ENCODE data around the gene PTGFRN.

PTGFRN gene

DNA sequence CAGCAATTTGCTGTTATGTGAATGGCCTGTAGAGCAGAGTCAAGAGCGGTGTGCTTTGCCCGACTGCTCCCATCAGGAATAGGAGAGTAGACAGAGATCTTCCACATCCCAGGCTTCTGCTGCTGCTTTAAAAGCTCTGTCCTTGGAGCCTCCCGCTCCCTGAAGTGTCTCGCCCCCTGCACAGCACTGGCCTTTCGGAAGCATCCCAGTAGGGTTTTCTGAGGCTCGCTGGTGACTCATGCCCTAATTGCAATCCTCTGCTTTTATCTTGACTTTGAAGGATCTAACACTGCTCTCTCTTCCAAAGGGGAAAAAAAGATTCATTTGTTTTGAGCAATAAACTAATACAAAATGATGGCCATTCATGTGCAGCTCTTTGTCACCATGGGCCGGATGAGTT is 78.5 kb downstream of the PTGFRN start:
- TF ChIP-seq POLR2AphosphoS5 (IDR thresholded peaks at IDR 0.05; ENCODE audit: low read depth): no peak
- TF ChIP-seq, protein P1, sequence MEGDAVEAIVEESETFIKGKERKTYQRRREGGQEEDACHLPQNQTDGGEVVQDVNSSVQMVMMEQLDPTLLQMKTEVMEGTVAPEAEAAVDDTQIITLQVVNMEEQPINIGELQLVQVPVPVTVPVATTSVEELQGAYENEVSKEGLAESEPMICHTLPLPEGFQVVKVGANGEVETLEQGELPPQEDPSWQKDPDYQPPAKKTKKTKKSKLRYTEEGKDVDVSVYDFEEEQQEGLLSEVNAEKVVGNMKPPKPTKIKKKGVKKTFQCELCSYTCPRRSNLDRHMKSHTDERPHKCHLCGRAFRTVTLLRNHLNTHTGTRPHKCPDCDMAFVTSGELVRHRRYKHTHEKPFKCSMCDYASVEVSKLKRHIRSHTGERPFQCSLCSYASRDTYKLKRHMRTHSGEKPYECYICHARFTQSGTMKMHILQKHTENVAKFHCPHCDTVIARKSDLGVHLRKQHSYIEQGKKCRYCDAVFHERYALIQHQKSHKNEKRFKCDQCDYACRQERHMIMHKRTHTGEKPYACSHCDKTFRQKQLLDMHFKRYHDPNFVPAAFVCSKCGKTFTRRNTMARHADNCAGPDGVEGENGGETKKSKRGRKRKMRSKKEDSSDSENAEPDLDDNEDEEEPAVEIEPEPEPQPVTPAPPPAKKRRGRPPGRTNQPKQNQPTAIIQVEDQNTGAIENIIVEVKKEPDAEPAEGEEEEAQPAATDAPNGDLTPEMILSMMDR (IDR thresholded peaks at IDR 0.05; ENCODE audit: insufficient read depth, low read length): no peak
- TF ChIP-seq SPI1 (IDR thresholded peaks at IDR 0.05; ENCODE audit: borderline replicate concordance, low read depth): no peak
- TF ChIP-seq GABPA (IDR thresholded peaks at IDR 0.05; ENCODE audit: low read depth): no peak
- TF ChIP-seq, protein P2, sequence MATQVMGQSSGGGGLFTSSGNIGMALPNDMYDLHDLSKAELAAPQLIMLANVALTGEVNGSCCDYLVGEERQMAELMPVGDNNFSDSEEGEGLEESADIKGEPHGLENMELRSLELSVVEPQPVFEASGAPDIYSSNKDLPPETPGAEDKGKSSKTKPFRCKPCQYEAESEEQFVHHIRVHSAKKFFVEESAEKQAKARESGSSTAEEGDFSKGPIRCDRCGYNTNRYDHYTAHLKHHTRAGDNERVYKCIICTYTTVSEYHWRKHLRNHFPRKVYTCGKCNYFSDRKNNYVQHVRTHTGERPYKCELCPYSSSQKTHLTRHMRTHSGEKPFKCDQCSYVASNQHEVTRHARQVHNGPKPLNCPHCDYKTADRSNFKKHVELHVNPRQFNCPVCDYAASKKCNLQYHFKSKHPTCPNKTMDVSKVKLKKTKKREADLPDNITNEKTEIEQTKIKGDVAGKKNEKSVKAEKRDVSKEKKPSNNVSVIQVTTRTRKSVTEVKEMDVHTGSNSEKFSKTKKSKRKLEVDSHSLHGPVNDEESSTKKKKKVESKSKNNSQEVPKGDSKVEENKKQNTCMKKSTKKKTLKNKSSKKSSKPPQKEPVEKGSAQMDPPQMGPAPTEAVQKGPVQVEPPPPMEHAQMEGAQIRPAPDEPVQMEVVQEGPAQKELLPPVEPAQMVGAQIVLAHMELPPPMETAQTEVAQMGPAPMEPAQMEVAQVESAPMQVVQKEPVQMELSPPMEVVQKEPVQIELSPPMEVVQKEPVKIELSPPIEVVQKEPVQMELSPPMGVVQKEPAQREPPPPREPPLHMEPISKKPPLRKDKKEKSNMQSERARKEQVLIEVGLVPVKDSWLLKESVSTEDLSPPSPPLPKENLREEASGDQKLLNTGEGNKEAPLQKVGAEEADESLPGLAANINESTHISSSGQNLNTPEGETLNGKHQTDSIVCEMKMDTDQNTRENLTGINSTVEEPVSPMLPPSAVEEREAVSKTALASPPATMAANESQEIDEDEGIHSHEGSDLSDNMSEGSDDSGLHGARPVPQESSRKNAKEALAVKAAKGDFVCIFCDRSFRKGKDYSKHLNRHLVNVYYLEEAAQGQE (IDR thresholded peaks at IDR 0.05; ENCODE audit: insufficient replicate concordance, low read depth): no peak
- Histone ChIP-seq H3K27ac (replicated peaks) (no peak overlapping the region), H3K4me3 (replicated peaks; ENCODE audit: insufficient read depth, low read length) (no peak overlapping the region), H3K27me3 (ENCODE audit: insufficient read depth, poor library complexity, severe bottlenecking) (no peaks in the 10 kb centered on the region)
- DNase-seq (ENCODE audit: low read depth in 1 of 2, low spot score in 1 of 2): no peak

DNA sequence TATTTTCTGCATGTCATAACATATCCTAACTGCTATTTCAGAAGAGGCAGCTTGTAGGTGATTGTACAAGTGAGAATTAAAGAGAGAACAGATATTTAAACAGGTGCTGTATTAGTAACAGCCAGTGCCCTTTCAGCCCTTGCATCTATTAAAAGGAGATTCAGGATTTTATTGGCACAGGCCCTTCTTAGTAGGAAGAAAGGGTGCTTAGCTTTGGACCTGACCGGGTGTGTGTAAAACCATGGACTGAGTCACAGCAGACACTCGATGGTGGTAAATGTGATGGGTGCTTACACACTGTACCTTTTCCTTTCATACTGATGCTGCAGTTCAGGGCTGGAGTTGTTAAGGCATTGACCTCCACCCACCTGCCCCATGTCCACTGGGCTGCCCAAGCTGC is 79.2 kb downstream of the PTGFRN start:
- H3K27me3 ChIP-seq (ENCODE audit: insufficient read depth, poor library complexity, severe bottlenecking): no peaks in the 10 kb centered on the region
- no peak overlapping the region for H3K4me3 ChIP-seq (replicated peaks; ENCODE audit: insufficient read depth, low read length)
- no peak overlapping the region for H3K27ac ChIP-seq (replicated peaks)
- no peak for DNase-seq (ENCODE audit: low read depth in 1 of 2, low spot score in 1 of 2)
- TF ChIP-seq GABPA (IDR thresholded peaks at IDR 0.05; ENCODE audit: low read depth) (no peak), POLR2AphosphoS5 (IDR thresholded peaks at IDR 0.05; ENCODE audit: low read depth) (no peak), SPI1 (IDR thresholded peaks at IDR 0.05; ENCODE audit: borderline replicate concordance, low read depth) (no peak)
- TF ChIP-seq, protein P1 (IDR thresholded peaks at IDR 0.05; ENCODE audit: insufficient read depth, low read length): no peak
- TF ChIP-seq, protein P2 (IDR thresholded peaks at IDR 0.05; ENCODE audit: insufficient replicate concordance, low read depth): no peak

DNA sequence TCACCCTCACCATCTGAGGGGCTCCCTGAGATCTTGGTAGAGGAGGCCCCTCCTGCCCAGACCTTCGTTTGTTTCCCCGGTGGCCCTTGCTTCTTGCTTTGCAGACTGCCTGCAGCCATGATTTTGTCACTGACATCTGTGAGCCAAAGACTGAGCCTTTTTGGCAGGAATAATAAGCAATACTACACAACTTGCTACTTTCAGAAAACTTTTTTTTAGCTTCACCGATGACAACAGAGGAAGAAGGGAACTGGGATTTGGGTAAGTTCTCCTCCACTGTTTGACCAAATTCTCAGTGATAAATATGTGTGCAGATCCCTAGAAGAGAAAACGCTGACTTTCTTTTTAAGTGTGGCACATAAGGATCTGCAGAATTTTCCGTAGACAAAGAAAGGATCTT is 80.1 kb downstream of the PTGFRN start:
- Histone ChIP-seq H3K4me3 (replicated peaks; ENCODE audit: insufficient read depth, low read length) (no peak overlapping the region), H3K27ac (replicated peaks) (peak overlapping the region; percentile 75), H3K27me3 (ENCODE audit: insufficient read depth, poor library complexity, severe bottlenecking) (no peaks in the 10 kb centered on the region)
- no peak for TF ChIP-seq SPI1 (IDR thresholded peaks at IDR 0.05; ENCODE audit: borderline replicate concordance, low read depth)
- TF ChIP-seq, protein P1 (IDR thresholded peaks at IDR 0.05; ENCODE audit: insufficient read depth, low read length): no peak
- peak in 1 of 2 experiments; percentile 43 for DNase-seq (ENCODE audit: low read depth in 1 of 2, low spot score in 1 of 2)

DNA sequence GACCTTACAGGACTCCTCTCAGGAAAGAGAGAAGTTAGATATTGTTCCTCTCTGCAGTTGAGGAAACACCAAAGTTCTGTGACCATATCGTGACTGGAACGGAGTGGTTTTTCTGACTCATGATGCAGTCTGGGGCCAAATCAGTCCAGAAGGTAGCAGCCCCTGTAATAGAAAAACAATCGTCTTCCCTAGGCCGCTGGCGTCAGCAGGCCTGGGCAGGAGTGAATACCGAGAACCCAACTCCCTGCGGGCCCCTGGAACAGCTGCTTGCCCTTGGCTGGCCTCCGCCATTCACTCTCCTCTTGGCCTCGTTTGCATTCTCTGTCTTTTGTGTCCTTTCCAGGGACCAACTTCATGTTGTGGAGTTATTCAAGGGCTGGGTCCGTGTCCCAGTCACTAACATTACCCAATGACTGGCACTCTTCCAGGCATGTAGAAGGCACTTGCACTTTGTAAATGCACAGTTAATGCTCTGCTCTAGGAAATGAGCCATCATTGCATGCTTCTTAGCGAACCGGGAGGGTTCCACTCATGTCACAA is 81.0 kb downstream of the PTGFRN start:
- Histone ChIP-seq H3K27ac (replicated peaks) (peak overlapping the region; percentile 75), H3K4me3 (replicated peaks; ENCODE audit: insufficient read depth, low read length) (no peak overlapping the region), H3K27me3 (ENCODE audit: insufficient read depth, poor library complexity, severe bottlenecking) (no peaks in the 10 kb centered on the region)
- peak; percentile 82 to 93 for DNase-seq (ENCODE audit: low read depth in 1 of 2, low spot score in 1 of 2)
- peak; percentile 42; the same call in 1 of the 2 replicates for TF ChIP-seq SPI1 (IDR thresholded peaks at IDR 0.05; ENCODE audit: borderline replicate concordance, low read depth)
- TF ChIP-seq POLR2AphosphoS5 (IDR thresholded peaks at IDR 0.05; ENCODE audit: low read depth): peak; percentile 83
- TF ChIP-seq, protein P1 (IDR thresholded peaks at IDR 0.05; ENCODE audit: insufficient read depth, low read length): no peak
- TF ChIP-seq GABPA (IDR thresholded peaks at IDR 0.05; ENCODE audit: low read depth): no peak
- TF ChIP-seq, protein P2 (IDR thresholded peaks at IDR 0.05; ENCODE audit: insufficient replicate concordance, low read depth): no peak
